ENCODE measurements around the gene RHOT1. TPM values are rescaled to one million over a fixed set of nuclear protein-coding genes. Genes with fewer than 3 reads are reported as not detected.

RHOT1 gene
- total and polyA plus RNA-seq, 2 donors (not counting 3 experiments of a cell fraction or from before 2014, with no cell fraction given) = 23.5 to 28.8 TPM

DNA sequence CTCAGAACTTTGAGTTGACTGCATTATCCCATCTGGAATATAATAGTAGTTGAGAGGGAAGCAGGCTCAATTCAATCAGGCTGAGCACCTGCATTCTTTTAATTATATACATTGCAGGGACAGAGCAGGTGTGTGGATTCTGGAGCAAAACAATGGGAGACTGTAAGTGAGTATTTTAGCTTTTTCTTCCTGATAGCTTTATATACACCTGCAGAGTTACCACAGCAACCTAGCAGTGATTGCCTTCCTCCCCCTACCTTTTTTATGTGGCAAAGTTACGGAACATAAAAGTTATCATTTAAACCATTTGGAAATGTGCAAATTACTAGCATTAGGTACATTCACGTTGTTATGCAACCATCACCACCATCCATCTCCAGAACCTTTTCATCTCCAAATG is 25.4 kb upstream of the RHOT1 start:
- no peaks in the 10 kb centered on the region for H3K9me1 ChIP-seq (replicated peaks; ENCODE audit: control insufficient read depth, extremely low read depth, insufficient read depth, low read length)
- ChIA-PET CTCF (interaction anchor here (1.5 kb wide), 1 partner anchor 22 kb away, joined by 6 read pairs; no protein-coding TSS in a partner anchor), POLR2A (no interaction called here)
- FAIRE-seq = no peak
- H3K4me3 ChIP-seq (replicated peaks in 1 of 3; ENCODE audit: insufficient read depth in 1 of 3, low read depth in 1 of 3, low read length in 3 of 3) = no peak overlapping the region
- DNase-seq (ENCODE audit: low read depth, low spot score) = no peak
- intact Hi-C loops (cut with micrococcal nuclease) (no loop called here), dilution Hi-C loops (cut with MboI; ENCODE audit: extremely low pct_ligation_motif_present, low sequenced_read_pairs) (no loop called here)
- H3K79me2 ChIP-seq (ENCODE audit: control insufficient read depth, insufficient read depth, low read length) = no peaks in the 10 kb centered on the region
- H3K9me3 ChIP-seq (replicated peaks; ENCODE audit: control insufficient read depth, insufficient read depth, low read length) = no peaks in the 10 kb centered on the region
- H3K9ac ChIP-seq (replicated peaks; ENCODE audit: extremely low read depth, insufficient read depth, low read length) = no peak overlapping the region
- no peaks in the 10 kb centered on the region for H3K4me1 ChIP-seq (ENCODE audit: control insufficient read depth, extremely low read depth, insufficient read depth, low read length)
- no TSS peak for BruUV-seq (replicated peaks)
- H3K4me2 ChIP-seq (ENCODE audit: insufficient read depth, low read length) = no peak overlapping the region
- H3K27me3 ChIP-seq (ENCODE audit: control insufficient read depth in 2 of 2, insufficient read depth in 2 of 2, low read length in 2 of 2) = no peaks in the 10 kb centered on the region
- H3K27ac ChIP-seq (ENCODE audit: insufficient read depth, low read depth, low read length) = no peak overlapping the region
- H2AFZ ChIP-seq (ENCODE audit: low read depth, low read length) = no peak overlapping the region
- TF ChIP-seq JUN (IDR thresholded peaks at IDR 0.05; ENCODE audit: borderline replicate concordance, insufficient read depth, insufficient read length, low read depth) (no peak), POLR2A (IDR thresholded peaks at IDR 0.05; ENCODE audit: low read depth, low read length) (no peak), MYC (IDR thresholded peaks at IDR 0.05; ENCODE audit: low read depth, low read length) (no peak), GATA2 (IDR thresholded peaks at IDR 0.05; ENCODE audit: insufficient read depth, insufficient read length, low read depth, low read length) (no peak), POLR2AphosphoS5 (IDR thresholded peaks at IDR 0.05; ENCODE audit: insufficient read depth, low read depth, low read length) (no peak), FOS (IDR thresholded peaks at IDR 0.05; ENCODE audit: borderline replicate concordance, insufficient read depth, low read length) (no peak), EZH2 (IDR thresholded peaks at IDR 0.05; ENCODE audit: borderline replicate concordance, low read depth, low read length, severe bottlenecking) (no peak)
- TF ChIP-seq, protein P1, sequence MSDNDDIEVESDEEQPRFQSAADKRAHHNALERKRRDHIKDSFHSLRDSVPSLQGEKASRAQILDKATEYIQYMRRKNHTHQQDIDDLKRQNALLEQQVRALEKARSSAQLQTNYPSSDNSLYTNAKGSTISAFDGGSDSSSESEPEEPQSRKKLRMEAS (IDR thresholded peaks at IDR 0.05; ENCODE audit: insufficient read depth, insufficient read length) = no peak
- TF ChIP-seq, protein P2, sequence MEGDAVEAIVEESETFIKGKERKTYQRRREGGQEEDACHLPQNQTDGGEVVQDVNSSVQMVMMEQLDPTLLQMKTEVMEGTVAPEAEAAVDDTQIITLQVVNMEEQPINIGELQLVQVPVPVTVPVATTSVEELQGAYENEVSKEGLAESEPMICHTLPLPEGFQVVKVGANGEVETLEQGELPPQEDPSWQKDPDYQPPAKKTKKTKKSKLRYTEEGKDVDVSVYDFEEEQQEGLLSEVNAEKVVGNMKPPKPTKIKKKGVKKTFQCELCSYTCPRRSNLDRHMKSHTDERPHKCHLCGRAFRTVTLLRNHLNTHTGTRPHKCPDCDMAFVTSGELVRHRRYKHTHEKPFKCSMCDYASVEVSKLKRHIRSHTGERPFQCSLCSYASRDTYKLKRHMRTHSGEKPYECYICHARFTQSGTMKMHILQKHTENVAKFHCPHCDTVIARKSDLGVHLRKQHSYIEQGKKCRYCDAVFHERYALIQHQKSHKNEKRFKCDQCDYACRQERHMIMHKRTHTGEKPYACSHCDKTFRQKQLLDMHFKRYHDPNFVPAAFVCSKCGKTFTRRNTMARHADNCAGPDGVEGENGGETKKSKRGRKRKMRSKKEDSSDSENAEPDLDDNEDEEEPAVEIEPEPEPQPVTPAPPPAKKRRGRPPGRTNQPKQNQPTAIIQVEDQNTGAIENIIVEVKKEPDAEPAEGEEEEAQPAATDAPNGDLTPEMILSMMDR (IDR thresholded peaks at IDR 0.05; ENCODE audit: extremely low read depth in 1 of 2, insufficient read depth in 1 of 2, low read depth in 1 of 2, low read length in 2 of 2) = no peak
- H3K36me3 ChIP-seq (ENCODE audit: control insufficient read depth in 2 of 2, extremely low read depth in 1 of 2, insufficient read depth in 2 of 2, low read length in 2 of 2) = no peaks in the 10 kb centered on the region
- no peaks in the 10 kb centered on the region for H4K20me1 ChIP-seq (replicated peaks; ENCODE audit: control insufficient read depth, extremely low read depth, insufficient read depth, low read length)

All from endothelial cell of umbilical vein (primary cell).